Activated naive CD4-positive, alpha-beta T cell treated with anti-CD3 and anti-CD28 coated beads, Interleukin-2, amount 50 U/mL, for 16 hours (primary cell): ENCODE results near the gene SSH2.
"Not testable (repeated sequence)": the region's sequence is repeated elsewhere in the genome, so short reads cannot be mapped to it uniquely, and the experiment has no call there.

ENCODE experiments used
- DNase-seq: peaks from one replicate; pipeline ENCODE4 v3.0.0-alpha.2; 2020

Gene SSH2

GRCh38 chr17:29833801-29834200 lies 96.2 kb downstream of the SSH2 start:
- no peak for DNase-seq

- DNase-seq = no peak
Observed at GRCh38 chr17:29828676-29829284, 101.2 kb downstream of the SSH2 start.

- no peak for DNase-seq
Observed at GRCh38 chr17:29827179-29827578, 102.8 kb downstream of the SSH2 start.

- DNase-seq = no peak
Observed at GRCh38 chr17:29826114-29826692, 103.8 kb downstream of the SSH2 start.

GRCh38 chr17:29825604-29826003 lies 104.4 kb downstream of the SSH2 start:
- DNase-seq = no peak

GRCh38 chr17:29821897-29822296 lies 108.1 kb downstream of the SSH2 start:
- no peak for DNase-seq

GRCh38 chr17:29820425-29820824 lies 109.6 kb downstream of the SSH2 start:
- no peak for DNase-seq

- peak; percentile 71 for DNase-seq
Observed at GRCh38 chr17:29807520-29808361, 122.3 kb downstream of the SSH2 start.

- DNase-seq = no peak
Observed at GRCh38 chr17:29802246-29802645, 127.8 kb downstream of the SSH2 start.

- no peak for DNase-seq
Observed at GRCh38 chr17:29800457-29800856, 129.6 kb downstream of the SSH2 start.

- no peak for DNase-seq
Observed at GRCh38 chr17:29796652-29797051, 133.4 kb downstream of the SSH2 start.

GRCh38 chr17:29793501-29793900 lies 136.5 kb downstream of the SSH2 start:
- DNase-seq = no peak

- DNase-seq = no peak
Observed at GRCh38 chr17:29791336-29792080, 138.5 kb downstream of the SSH2 start.

GRCh38 chr17:29789196-29790170 lies 140.5 kb downstream of the SSH2 start:
- no peak for DNase-seq

GRCh38 chr17:29787995-29788394 lies 142.0 kb downstream of the SSH2 start:
- no peak for DNase-seq

GRCh38 chr17:29782917-29783316 lies 147.1 kb downstream of the SSH2 start:
- no peak for DNase-seq

- DNase-seq = not testable (repeated sequence)
Observed at GRCh38 chr17:29779812-29780190, 150.2 kb downstream of the SSH2 start.

- peak; percentile 83 for DNase-seq
Observed at GRCh38 chr17:29778956-29779811, 150.8 kb downstream of the SSH2 start.

GRCh38 chr17:29777663-29778062 lies 152.4 kb downstream of the SSH2 start:
- no peak for DNase-seq

GRCh38 chr17:29776026-29776425 lies 154.0 kb downstream of the SSH2 start:
- no peak for DNase-seq

GRCh38 chr17:29772981-29773380 lies 157.0 kb downstream of the SSH2 start:
- no peak for DNase-seq
